ENCODE results near the gene NOSIP.

Gene NOSIP

DNA sequence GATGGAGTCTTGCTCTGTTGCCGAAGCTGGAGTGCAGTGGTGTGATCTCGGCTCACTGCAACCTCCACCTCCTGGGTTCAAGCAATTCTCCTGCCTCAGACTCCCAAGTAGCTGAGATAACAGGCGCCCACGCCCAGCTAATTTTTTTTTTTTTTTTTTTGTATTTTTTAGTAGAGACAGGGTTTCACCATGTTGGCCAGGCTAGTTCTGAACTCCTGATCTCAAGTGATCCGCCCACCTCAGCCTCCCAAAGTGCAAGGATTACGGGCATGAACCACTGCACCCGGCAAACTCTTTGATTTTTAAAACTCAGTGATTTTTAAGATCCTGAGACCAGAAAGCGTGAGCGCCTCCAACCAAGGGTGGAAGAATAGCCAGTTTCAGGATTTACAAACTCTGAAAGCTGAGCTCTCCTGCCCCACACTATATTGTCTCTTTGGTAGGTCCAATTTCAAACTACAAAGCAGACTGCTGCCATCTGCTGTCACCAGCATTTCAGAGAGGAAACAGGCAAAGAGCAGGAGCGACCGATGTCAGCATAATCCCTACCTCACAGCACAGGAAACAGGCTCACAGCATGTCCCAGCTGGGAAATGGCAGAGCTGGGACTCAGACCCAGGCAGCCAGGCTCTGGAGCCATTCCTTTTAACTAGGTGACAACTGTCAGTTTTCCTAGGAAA is 9.2 kb downstream of the NOSIP start:
- DNase-seq: no peak

DNA sequence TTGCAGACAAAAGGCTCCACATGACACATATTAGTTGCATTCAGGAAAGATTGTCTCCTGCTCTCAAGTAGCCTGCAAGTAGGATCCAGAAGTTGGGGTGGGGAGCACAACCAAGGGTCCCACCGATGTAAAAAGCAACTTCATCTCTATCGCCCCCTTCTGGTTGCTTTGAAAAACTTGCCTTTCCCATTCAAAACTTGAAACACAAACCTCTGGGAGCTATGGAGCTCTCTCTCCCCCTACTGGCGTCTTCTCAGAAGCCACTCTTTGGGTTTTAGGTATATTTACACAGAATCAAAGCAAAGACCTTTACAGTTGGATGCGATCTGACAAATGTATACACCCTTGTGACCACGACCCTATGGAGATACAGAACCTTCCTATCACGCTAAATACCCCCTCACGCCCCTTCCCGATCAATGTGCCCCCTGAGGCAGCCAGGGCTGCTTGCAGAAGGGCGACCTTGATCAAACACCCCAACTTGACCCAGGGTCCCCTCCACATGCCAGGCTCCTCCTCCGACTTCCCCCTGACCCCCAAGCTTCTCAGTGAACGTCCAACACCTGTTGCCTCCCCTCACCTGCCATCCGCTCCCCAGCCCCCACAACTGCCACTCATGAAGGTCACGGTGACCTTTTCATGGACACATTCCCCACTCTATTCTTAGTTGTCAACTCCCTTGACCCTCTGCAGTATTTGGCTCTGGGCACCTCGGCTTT is 10.1 kb downstream of the NOSIP start:
- peak; percentile 68 for DNase-seq

- peak; percentile 77 for DNase-seq
Measured at GRCh38 chr19:49567861-49568441, 12.4 kb downstream of the NOSIP start.

- no peak for DNase-seq
Measured at GRCh38 chr19:49566302-49566701, 14.1 kb downstream of the NOSIP start.

GRCh38 chr19:49565261-49565660 is 15.1 kb downstream of the NOSIP start:
- DNase-seq: no peak

DNA sequence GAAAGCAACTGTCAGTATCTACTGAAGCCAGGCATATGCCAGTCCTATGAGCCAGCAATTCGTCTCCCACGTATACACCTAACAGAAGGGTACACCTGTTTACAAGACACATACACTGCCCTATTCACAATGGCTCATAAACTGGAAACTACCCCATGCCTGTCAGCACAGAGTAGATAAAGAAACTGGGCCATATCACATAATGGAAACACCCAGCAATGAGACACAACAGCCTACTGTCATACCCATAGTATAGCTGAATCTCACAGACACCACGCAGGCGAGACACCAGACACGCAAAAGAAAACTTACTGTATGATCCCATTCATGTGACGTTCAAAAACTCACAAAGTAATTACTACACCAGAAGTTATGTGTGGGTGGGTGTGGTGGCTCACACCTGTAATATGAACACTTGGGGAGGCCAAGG is 15.7 kb downstream of the NOSIP start:
- no peak for DNase-seq

GRCh38 chr19:49560358-49560900 is 19.9 kb downstream of the NOSIP start:
- no peak for DNase-seq

DNA sequence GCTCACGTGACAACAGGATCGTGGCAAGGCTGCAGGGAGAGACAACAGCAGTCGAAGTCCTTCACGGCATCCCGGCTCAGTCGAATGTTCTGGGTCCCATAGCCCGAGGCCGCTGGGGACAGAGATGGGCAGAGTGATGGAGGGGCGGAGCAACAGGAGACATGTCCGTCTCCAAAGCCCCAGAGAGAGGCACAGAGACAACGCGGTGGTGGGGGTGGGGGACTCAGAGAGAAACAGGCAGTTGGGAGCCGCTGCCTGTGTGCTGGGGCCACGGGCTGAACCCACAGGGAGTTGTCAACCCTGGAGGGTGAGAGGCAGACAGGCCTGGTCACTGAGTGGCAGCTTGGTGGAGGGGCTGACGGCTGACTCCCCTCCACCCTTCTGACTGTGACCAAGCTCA is 20.4 kb downstream of the NOSIP start:
- DNase-seq: no peak

DNA sequence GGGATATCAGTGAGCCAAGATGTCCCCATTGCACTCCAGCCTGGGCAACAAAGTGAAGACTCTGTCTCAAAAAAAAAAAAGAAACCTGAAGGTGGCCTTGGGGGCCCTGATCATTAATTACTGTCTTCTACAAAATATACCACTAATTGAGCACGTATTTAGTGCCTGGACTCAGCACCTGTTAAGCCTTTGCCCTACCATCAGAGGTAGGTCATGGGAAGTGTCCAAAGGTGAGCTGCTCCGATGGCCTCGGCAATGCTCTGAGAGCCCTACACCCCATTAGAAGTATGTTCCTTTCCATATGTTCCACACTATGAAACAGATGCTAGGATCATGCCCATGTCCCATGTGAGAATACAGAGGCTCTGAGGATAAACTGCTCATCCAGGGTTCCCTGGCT is 20.9 kb downstream of the NOSIP start:
- no peak for DNase-seq

DNA sequence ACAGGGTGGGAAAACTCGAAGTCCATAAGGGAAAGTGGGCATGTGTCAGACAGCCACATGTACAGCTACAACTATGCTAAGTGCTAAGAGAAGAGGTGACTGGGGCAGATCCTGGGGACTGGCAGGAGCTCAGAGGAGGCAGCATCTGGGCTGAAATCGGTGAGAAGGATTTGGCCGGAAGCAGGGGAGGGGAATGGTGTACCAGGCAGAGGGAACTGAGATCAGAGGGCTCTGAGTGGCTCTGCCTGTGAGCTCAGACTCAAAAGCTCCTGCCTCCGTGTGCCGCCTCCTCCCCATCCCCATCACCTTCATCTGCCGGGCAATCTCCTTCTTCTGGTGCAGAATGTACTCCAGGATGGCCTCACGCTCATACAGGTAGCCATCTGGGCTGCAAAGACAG is 21.8 kb downstream of the NOSIP start:
- no peak for DNase-seq

GRCh38 chr19:49557641-49558325 is 22.6 kb downstream of the NOSIP start:
- no peak for DNase-seq

DNA sequence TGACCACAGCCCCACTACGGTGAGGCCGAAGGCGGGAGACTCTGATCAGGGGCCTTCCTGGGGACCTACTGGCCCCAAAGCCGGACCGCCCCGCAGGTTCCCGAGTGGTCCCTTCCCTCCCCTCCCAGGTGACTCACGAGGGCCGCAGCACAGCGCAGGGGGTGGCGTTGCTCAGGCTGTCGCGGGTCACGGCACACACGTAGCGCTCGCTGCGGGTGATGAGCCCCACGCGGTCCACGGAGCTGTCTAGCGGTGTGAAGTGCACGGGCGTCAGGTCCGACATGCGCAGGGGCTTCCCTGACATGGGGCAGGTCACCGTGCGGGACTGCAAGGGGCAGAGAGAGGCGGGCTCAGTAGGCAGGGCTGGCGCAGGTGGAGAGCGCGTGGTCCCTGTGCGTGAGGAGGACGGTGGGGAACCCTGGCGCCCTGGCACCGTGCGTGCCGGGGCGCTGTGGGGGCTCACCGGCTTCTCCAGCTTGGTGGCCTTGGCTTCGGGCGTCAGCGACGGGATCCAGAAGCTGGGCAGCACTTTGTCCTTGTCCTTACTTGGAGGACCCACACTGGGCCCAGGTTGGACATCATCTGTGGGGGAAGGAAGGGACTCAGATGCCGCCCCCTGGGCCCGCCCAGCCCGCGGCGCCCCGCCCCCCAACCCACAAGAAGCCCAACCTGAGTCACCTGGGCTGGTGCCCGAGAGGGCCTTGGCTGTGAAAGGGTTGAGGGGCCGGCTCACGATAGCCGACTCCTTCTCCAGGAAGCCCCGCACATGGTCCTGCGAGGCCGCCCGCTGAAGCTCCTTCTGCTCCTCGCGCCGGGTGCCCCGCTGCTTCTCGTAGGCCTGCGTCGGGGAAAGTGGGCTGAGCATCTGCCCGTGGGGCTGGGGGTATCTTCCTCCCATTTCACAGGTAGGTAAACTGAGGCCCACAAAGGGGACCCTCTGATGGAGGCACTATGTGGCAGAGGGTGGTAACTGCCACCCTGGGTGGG is 23.7 kb downstream of the NOSIP start:
- DNase-seq: no peak

DNA sequence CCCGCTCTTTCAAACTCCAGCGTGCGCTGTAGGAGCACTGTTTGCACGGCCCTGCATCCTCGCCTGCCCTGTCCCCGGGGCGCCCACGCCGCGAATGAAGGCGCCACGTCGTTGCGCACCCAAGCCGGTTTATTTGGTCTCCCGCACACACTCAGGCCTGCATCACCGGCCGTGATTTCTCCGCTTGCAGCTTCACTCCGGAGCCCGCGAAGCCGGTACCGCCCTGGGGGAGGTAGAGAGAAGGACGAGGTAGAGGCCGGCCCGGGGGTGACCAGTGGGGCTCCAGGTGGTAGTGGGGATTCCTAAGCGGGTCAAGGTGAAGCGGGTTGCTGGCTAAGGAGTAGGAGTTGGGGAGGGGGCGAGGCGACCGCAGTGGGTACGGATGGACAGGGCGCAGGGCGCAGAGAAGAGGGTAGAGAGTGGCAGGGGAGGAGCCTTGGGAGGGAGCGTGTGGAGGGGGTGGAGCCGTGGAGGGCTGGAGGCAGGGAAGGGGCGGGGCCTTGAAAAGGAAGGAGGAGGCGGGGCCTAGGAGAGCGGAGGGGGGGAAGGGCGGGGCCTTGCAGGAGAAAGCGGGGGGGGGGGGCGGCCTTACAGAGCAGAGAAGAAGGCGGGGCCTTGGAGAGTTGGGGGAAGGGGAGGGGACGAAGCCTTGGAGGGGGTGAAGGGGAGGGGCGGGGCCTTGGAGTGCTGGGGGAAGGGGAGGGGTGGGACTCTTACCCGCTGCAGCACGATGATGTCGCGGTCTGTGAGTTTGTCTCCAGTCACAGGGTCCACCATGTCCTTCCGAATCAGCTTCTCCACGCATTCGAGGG is 24.6 kb downstream of the NOSIP start:
- peak; percentile 82 for DNase-seq

DNA sequence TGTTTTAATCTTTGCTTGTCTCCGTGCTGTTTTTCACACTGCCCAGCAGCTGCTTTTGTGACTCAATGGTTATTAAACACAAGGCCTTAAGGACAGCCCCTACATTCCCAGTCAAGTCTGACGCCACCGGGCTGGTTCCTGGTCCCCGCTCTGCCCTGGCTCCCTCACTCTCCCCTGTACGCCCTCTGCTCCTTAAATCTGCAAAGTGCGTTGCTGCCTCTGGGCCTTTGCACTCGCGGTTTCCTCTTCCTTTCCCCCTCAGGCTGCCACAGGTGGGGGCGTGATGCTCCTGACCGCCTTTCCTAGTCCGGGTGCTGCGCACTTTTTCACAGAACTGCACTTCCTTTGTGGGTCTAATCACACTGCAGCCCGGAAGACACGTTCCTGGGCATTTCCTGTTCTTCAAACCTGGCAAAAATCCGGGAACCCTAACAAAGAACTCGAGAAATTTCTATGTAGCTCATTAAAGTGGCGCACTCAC is 25.6 kb downstream of the NOSIP start:
- no peak for DNase-seq

GRCh38 chr19:49553451-49554271 is 26.7 kb downstream of the NOSIP start:
- DNase-seq: no peak

GRCh38 chr19:49552749-49553148 is 27.6 kb downstream of the NOSIP start:
- DNase-seq: no peak

GRCh38 chr19:49551531-49551930 is 28.8 kb downstream of the NOSIP start:
- no peak for DNase-seq

DNA sequence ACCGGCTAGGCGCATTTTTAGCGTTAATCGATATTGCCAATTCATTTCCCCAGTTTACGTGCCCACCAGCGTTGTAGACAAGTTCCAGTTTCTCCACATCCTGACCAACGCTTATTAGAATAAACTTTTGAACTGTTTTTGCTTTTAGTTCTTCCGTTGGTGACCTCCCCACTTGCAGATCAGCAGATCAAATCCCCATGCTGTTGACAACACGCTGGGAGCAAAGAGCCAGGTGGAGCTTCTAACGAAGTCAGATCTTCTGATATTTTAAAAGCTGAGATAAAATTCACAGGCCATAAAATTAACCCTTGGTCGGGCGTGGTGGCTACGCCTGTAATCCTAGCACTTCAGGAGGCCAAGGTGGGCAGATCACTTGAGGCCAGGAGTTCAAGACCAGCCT is 31.3 kb downstream of the NOSIP start:
- no peak for DNase-seq

DNA sequence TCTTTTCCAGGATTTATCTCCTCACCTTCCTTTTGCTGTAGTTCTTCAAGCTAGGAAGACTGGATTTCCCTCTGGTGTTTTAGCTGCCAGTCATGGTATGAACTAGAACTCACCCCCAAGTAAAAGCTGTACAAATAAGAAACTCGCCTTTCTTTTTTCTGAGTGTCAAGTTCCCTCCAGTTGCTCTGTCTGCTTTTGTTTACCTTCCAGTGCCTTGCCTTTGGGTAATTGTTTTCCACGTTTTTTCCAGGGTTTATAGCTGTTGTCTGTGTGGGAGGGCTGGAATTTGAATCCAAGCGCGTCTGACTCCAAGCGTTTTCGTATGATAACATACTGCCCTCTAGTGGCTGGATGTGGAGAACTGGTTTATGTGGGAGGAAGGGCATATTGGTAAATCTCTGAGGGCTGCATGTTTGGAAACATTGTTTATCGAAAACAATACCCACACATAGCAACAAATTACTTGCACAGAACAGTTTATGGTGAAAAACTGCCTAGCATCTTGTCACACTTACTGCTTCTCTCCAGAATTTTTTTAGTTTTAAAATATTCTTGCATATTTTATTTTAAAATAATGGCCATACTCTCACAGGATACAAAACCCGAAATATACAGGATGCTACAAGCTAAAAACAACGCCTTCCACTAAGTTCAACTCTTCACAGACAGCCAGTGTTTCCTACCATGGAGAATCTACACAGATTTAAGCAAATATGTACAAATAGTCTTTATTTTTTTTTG is 33.4 kb downstream of the NOSIP start:
- peak; percentile 48 for DNase-seq

All from CD4-positive, alpha-beta T cell treated with Interferon gamma for 1 hour (primary cell).